Measurements from ENCODE around the gene FYCO1.

The FYCO1 gene

GRCh38 chr3:45984331-45985312 is 11.0 kb downstream of the FYCO1 start:
- peak; percentile 20 for DNase-seq (ENCODE audit: low spot score)

DNA sequence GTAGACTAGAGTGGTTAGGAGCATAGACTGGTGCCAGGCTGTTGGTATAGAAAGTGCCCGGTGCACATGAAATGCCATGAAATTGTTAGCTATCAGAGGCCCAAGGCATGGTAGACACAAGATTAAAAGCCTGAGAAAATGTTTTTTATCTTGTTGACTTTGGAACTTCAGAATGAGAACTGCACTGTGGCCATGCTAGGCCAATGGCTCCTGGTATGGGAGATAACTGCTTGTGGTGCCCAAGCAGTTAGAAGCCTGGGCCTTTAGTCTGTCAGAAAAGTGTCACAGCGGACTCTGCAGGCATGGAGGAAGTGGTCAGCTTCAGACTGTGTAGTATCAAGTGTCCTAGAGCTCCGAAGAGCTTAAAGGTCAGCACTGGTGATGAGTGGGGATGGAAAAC is 11.9 kb downstream of the FYCO1 start:
- DNase-seq (ENCODE audit: low spot score): no peak

DNA sequence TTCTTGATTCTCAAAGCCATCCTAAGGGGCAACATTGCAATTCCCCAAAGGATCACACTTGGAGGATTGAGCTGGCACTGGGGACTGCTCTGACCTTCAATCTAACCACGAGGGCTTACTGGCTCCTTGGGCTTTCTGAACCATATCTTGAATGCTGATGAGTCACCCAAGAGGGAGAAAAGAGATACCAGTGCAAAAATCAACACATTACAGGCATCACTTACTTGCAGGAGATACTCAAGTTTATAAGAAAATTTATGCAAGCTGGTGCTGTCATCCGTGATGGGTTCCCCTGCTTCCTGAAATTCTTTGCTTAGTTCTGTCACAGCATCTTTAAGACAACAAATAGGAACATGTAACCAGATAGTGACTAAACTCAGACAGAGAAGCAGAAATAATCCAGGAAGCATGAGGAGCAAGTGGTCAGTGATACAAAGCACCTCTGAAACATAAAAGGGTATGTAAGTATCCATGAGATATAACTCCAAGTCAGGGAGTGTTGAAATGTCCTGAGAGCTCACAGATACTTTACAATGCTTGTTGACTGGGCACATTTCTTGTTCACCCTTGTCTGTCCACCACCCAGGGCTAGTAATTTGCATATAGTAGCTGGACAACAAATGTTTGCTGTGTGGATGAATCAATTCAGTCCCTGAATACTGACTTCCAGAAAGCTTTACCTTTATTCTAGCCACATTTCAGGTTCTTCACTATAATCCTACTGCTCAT is 14.1 kb downstream of the FYCO1 start:
- DNase-seq (ENCODE audit: low spot score): no peak

- no peak for DNase-seq (ENCODE audit: low spot score)
Observed at GRCh38 chr3:45980819-45981218, 14.8 kb downstream of the FYCO1 start.

DNA sequence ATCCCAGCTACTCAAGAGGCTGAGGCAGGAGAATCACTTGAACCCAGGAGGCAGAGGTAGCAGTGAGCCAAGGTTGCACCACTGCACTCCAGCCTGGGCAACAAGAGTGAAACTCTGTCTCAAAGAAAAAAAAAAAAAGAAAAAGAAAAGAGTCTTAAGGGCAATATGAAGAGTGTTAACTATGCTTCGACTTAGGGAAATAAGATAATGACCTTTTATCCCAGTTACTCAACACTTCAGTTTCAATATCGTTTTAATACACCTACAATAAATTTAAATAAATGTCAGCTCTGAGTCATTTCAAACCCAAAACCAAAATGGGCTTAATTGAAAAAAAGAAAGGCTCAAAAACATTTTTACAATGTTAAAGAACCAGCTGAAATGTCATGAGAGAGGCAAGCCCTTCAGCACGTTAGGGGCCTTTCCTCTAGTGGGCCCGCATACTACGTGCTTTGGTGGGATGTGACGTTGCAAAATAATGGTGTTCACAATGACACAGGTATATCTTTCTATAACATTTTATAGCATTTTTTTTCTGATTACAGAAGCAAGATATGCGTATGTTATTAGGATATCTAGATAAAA is 15.3 kb downstream of the FYCO1 start:
- DNase-seq (ENCODE audit: low spot score): no peak

DNA sequence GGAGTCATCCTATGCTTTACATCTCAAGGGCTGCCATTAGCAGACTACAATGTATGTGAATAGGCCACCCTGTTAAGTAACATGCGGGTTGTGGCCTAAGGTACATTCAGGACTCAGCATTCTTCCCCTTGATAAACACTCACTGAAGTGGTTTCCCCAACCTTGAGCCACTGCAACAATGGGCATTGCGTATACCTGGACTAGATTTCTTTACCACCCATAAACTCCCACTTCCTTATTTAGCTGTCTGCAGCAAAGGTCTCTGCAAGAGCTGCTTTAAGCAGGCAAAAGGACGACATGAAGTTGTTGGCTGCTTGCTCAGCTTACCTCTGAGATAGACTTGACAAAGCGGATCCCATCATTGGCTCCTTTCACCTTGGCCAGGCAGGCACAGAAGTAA is 16.2 kb downstream of the FYCO1 start:
- DNase-seq (ENCODE audit: low spot score): no peak

- DNase-seq (ENCODE audit: low spot score): no peak
Observed at GRCh38 chr3:45978006-45978761, 17.4 kb downstream of the FYCO1 start.

GRCh38 chr3:45976191-45977091 is 19.2 kb downstream of the FYCO1 start:
- no peak for DNase-seq (ENCODE audit: low spot score)

GRCh38 chr3:45975686-45976085 is 19.9 kb downstream of the FYCO1 start:
- DNase-seq (ENCODE audit: low spot score): no peak

DNA sequence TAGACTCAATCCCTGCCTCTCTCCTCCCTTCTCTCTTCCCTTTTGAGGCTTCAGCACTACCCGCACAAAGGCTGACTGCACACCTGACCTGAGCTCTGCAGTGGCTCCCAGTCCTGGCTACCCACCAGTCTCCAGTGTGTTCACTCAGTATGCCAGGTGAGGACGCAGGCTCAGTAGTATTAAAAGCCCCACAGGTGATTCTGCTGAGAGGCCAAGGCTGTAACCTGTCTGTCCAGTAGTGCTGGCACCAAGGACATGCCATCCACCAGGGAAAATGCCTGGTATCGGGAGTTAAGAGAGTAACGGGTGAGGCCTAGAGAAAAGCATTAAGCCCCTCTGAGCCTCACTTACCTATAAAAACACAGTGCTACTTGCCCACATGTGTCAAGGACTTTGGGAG is 20.9 kb downstream of the FYCO1 start:
- no peak for DNase-seq (ENCODE audit: low spot score)

DNA sequence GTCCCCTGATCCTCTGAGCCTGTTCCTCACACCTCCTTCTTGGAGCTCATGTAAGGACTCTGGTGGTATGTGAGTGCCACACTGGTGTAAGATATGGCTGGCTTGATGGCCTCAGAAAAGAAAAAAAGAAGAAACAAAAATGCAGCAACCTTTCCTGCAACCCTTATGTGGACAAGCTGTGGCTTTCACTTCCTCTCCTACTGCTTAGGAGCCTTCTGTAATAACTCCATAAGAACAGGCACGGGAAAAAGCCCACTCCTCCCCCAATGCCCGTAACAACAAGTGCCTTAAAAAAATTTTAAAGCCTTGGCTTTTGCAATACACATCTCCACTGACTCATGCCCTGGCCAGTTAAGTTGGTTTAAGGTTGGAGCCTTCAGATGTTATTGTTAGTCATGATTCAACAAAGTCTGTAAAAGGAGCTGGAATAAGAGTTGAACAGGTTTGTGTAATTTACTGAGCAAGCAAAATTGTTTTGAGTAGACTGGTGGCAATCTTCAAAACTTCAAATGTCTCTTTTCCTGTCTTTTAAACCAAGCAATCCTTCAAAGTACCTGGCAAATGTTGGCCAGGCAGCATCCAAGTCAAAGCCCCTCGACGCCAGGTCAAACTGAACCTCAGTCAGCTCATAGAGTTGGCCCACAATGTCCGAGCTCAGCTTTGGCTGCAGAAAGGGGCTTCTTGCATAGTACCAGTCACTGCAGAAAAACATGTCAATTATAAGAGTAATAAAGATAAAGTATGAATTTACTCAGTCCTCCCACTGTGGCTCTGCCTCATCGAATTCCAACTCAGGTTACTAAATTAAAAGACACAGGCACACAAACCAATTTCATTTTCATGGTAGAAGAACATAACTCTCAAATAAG is 22.9 kb downstream of the FYCO1 start:
- peak; percentile 77 for DNase-seq (ENCODE audit: low spot score)

DNA sequence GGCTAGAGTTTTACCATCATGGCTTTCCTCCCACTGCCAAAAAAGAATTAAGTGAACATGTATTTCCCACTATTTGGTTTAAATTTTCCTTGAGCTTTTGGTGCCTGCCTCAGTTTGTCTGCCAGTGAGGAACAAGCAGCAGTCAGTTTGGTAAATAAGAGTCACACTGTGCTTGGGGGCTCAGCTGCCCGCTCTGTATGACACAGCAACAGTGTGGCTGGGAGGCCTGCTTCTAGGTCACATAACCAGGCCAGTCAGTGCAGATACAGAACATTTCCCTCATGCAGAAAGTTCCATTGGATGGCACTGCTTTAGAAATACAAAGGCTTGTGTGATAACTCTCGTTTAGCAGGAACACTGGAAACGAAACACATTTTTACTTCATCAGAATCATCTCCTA is 25.7 kb downstream of the FYCO1 start:
- DNase-seq (ENCODE audit: low spot score): no peak

DNA sequence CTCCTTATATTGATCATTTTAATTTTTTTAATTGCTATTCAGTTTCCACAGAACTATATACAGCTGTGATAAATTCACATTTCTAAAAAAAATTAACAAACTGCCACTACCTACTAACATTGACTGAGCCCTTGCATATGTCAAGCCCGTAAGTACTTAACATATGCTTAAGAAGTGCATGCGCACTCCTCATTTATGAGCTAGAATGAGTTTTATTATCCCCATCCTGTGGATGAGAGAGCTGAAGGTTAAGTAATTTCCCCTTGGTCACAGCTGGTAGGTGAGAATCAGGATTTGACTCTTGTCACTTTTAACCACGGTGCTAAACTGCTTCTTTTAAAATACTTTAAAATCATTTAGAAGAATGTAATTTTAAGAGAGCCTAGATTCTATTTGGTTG is 26.5 kb downstream of the FYCO1 start:
- no peak for DNase-seq (ENCODE audit: low spot score)

DNA sequence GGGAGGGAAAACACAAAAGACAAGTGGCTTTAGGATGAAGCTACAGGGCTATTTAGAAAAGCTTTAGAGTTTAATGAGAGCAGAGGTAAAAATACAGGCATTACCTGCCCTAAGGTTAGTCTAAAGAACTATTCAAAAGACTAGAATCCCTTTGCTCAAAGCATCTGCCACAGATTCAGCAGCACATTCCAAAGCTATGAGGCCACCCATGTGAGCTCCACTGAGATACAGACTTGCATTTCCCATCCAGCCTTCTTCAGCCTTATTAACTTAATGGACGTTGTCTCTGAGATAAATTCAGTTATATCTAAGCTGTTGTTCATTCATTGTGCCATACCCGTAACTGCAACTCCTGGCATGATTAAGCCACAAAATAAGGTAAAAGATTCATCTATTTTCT is 26.9 kb downstream of the FYCO1 start:
- peak; percentile 80 for DNase-seq (ENCODE audit: low spot score)

DNA sequence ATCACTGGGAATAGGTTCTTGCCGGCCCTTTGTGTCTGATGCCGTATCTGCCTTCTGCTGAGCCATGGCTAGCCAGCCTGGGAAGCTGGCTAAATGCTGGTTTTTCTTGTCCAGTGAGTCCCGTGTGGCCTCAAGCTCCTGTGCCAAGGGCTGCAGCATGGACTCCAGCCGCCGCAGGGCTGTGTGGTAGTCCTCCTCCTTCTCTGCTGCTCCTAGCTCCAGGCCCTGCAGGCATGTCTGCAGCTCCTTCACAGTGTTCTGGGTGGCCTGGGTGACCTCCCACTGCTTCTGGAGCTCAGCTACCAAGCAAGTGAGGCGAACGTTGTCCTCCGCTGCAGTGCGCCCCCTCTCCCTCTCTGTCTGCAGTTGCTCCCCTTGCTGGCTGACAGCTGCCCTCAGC is 27.5 kb downstream of the FYCO1 start:
- DNase-seq (ENCODE audit: low spot score): no peak

- no peak for DNase-seq (ENCODE audit: low spot score)
Observed at GRCh38 chr3:45967724-45968123, 27.9 kb downstream of the FYCO1 start.

DNA sequence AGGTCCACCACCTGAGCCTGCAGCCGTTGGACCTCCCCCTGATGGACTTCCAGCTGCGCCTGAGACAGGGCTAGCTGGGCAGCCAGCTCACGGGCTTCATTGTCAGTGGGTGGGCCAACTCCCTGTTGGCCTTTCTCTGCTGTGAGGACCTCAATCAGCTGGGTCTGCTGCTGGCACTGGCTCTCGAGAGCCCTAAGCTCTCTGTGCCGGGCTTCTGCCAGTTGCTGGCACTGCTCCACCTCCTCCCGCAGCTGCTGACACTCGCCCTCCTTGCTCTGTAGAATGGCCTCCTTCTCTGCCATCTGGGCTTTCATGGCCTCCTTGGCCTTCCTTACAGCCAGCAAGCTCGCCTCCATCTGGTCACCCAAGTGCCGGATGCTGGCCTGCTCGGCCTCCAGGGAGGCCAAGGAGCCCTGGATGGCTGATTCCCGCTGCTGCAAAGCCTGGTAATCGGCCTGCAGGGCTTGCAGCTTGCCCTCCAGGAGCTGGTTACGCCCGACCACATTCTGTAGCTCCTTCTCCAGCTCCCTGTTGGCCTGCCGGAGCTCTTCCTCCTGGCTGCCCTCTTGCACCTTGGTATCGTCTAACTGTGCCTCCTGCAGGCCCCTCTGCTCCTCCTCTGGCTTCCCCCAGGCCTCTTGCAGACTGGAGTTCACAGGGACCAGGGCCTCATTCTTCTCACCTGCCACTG is 28.5 kb downstream of the FYCO1 start:
- DNase-seq (ENCODE audit: low spot score): no peak

DNA sequence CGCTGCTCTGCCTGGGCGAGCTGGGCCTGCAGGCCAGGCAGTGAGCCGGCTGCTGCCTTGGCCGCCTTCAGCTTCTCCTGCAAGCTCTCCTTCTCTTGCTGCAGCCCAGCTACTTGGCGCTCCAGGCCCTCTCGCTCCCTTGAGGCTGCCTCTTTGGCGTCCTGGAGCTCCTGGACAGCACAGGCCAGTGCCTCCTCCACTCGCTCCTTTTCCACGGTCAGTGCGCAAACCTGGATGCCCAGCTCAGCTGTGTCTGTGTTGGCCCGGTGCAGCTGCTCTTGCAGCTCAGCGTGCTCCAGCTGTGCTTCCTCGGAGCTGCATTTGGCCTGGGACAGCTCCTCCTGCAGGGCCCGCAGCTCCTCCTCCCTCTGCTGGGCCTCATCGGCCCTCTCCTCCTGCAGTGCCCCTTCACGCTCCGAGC is 29.2 kb downstream of the FYCO1 start:
- no peak for DNase-seq (ENCODE audit: low spot score)

GRCh38 chr3:45965653-45966052 is 30.0 kb downstream of the FYCO1 start:
- DNase-seq (ENCODE audit: low spot score): no peak

Measured in AG20443 (cell line).